B cell (primary cell): ENCODE data around the gene GMPPB. TPM values are rescaled to one million over a fixed set of nuclear protein-coding genes. Genes with fewer than 3 reads are reported as not detected.

Experiments used
- ATAC-seq: fragments of 200-7000 bp; cut with Tn5 transposase; one replicate; pipeline ENCODE4 v1.10.0; 2021; ENCODE audit warnings: low read depth, mild to moderate bottlenecking, moderate number of reproducible peaks, moderate library complexity
- CTCF ChIA-PET: fragments of 350-600 bp; sonication (Branson Sonifier 250); formaldehyde crosslinking; loops from one replicate; lab custom pipeline; 2021; ENCODE audit warnings: antibody characterized with exemption, inconsistent platforms; lab: Charles Lee
- POLR2A ChIA-PET: fragments of 350-600 bp; sonication (Branson Sonifier 250); formaldehyde crosslinking; loops from one replicate; lab custom pipeline; 2021; ENCODE audit warnings: antibody characterized with exemption; lab: Charles Lee
- DNase-seq: peaks from one replicate; pipeline ENCODE4 v3.0.0; 2013
- H2AFZ ChIP-seq: 2 replicates; pipeline ENCODE4 v1.6.1; 2012; ENCODE audit warnings: mild to moderate bottlenecking, low read depth, low read length; ENCODE audit not compliant: insufficient read depth, poor library complexity, severe bottlenecking
- H3K27ac ChIP-seq, 2 donors: 1 replicate in 1 of 2; 2 replicates in 1 of 2; pipeline ENCODE4 v1.5.1; 2012 to 2013; ENCODE audit warnings: low read length in 2 of 2, mild to moderate bottlenecking in 2 of 2, moderate library complexity in 1 of 2
- H3K27me3 ChIP-seq, 4 experiments: fragments of 200-600 bp in 1 of 4; sonication (generic) in 1 of 4; replicated peaks in 1 of 4; 1 replicate in 2 of 4; 2 replicates in 2 of 4; pipeline versions ENCODE4 v1.6.1 to v1.7.0; 2013 to 2016; ENCODE audit warnings: low read length in 3 of 4, mild to moderate bottlenecking in 2 of 4, mixed read lengths in 1 of 4, moderate library complexity in 1 of 4; ENCODE audit not compliant: insufficient read depth in 4 of 4, control insufficient read depth in 3 of 4; ENCODE audit errors: control extremely low read depth in 1 of 4
- H3K36me3 ChIP-seq, 2 experiments: replicated peaks in 1 of 2; 1 replicate in 1 of 2; 2 replicates in 1 of 2; pipeline versions ENCODE4 v1.6.1 to v1.7.1; 2013; ENCODE audit warnings: low read length in 1 of 2; ENCODE audit not compliant: insufficient read depth in 2 of 2, control insufficient read depth in 1 of 2; ENCODE audit errors: control extremely low read depth in 1 of 2, extremely low read depth in 1 of 2
- H3K4me1 ChIP-seq, 2 donors: fragments of 200-600 bp in 1 of 2; sonication (generic) in 1 of 2; 1 replicate in 1 of 2; 2 replicates in 1 of 2; pipeline versions ENCODE4 v1.5.1 to v1.6.1; 2013 to 2017; ENCODE audit warnings: low read length in 2 of 2; ENCODE audit not compliant: control insufficient read depth in 2 of 2, insufficient read depth in 2 of 2
- H3K4me2 ChIP-seq: replicated peaks from 2 replicates; pipeline ENCODE3; 2012; ENCODE audit warnings: mild to moderate bottlenecking, low read depth, low read length; ENCODE audit not compliant: poor library complexity, severe bottlenecking
- H3K4me3 ChIP-seq, 5 experiments: fragments of 200-600 bp in 1 of 5; sonication (generic) in 1 of 5; 1 replicate in 3 of 5; 2 replicates in 2 of 5; pipeline versions ENCODE4 v1.5.1 to v1.7.0; 2011 to 2016; ENCODE audit warnings: low read length in 4 of 5, mild to moderate bottlenecking in 4 of 5, low read depth in 2 of 5, control low read depth in 1 of 5, moderate library complexity in 1 of 5; ENCODE audit not compliant: insufficient read depth in 1 of 5; ENCODE audit errors: control extremely low read depth in 1 of 5, extremely low read depth in 1 of 5
- H3K79me2 ChIP-seq: fragments of 200-600 bp; sonication (generic); one replicate; pipeline ENCODE4 v1.6.0; 2016; ENCODE audit warnings: low read length; ENCODE audit not compliant: control insufficient read depth, insufficient read depth
- H3K9ac ChIP-seq: fragments of 200-600 bp; sonication (generic); 2 replicates; pipeline ENCODE4 v1.6.1; 2017; ENCODE audit warnings: mild to moderate bottlenecking, low read length, moderate library complexity
- H3K9me3 ChIP-seq, 3 donors: one replicate each; pipeline versions ENCODE4 v1.6.1 to v1.7.1; 2013; ENCODE audit warnings: low read length in 2 of 3; ENCODE audit not compliant: control insufficient read depth in 2 of 3, insufficient read depth in 1 of 3; ENCODE audit errors: control extremely low read depth in 1 of 3
- H4K20me1 ChIP-seq: 2 replicates; pipeline ENCODE4 v1.6.0; 2012; ENCODE audit warnings: mild to moderate bottlenecking, low read length; ENCODE audit not compliant: insufficient read depth, control insufficient read depth, poor library complexity, severe bottlenecking
- H3K27ac Mint-ChIP-seq: one replicate; pipeline ENCODE4 v1.8.0; 2021; ENCODE audit warnings: mixed read lengths
- H3K27me3 Mint-ChIP-seq: one replicate; pipeline ENCODE4 v1.8.0; 2021; ENCODE audit warnings: mixed read lengths
- H3K4me1 Mint-ChIP-seq: one replicate; pipeline ENCODE4 v1.8.0; 2021; ENCODE audit warnings: mixed read lengths
- H3K4me3 Mint-ChIP-seq: one replicate; pipeline ENCODE4 v1.8.0; 2021; ENCODE audit warnings: mixed read lengths
- H3K9me3 Mint-ChIP-seq: one replicate; pipeline ENCODE4 v1.8.0; 2022; ENCODE audit warnings: mixed read lengths; ENCODE audit not compliant: insufficient read depth
- CTCF ChIP-seq: fragments of 200-600 bp; IDR thresholded peaks from one replicate; pipeline ENCODE4 v1.8.0; 2022; ENCODE audit warnings: antibody characterized with exemption, mild to moderate bottlenecking
- EZH2 ChIP-seq: IDR thresholded peaks from 2 replicates; pipeline ENCODE4 v1.6.1; 2012; ENCODE audit warnings: borderline replicate concordance, low read depth, mild to moderate bottlenecking, moderate library complexity, low read length; ENCODE audit not compliant: insufficient read depth, poor library complexity, severe bottlenecking
- WGBS: methylation state at CpG from one replicate; pipeline ENCODE4 v1.1.5; 2013; ENCODE audit warnings: missing lambda C conversion rate; ENCODE audit not compliant: insufficient coverage; 5-methylcytosine and 5-hydroxymethylcytosine counted together
- intact Hi-C: fragments of 100-400 bp; cut with micrococcal nuclease; formaldehyde crosslinking; loops from one replicate; pipeline ENCODE4 v1.10.0; 2022
- polyA plus RNA-seq: library from polyadenylated mRNA; depleted of rRNA; stranded (reverse); fragments of >200 nt; gene quantifications from 2 replicates; pipeline ENCODE4 v1.2.3, GENCODE V29; 2012
- total RNA-seq, 2 donors: library from RNA; stranded (reverse); fragments of 120-200 nt in 1 of 2; gene quantifications; 1 replicate in 1 of 2; 2 replicates in 1 of 2; pipeline versions ENCODE4 v1.2.3 to v1.2.4, GENCODE V29; 2013 to 2022

GMPPB gene
- total and polyA plus RNA-seq, 2 donors (not counting 1 experiment from before 2014, with no cell fraction given) = 31.4 to 32.5 TPM

- WGBS = 96% methylated on average over 23 of the region's 26 CpGs
- Histone ChIP-seq H3K79me2 (peaks cover 4% of the 10 kb centered on the region), H3K27me3 (no peaks in the 10 kb centered on the region), H4K20me1 (no peaks in the 10 kb centered on the region), H3K36me3 (peaks cover 0 to 35% of the 10 kb centered on the region in 2 experiments), H3K9ac (peak overlapping the region; percentile 98), H3K4me3 (no peak overlapping the region), H3K27ac (peak overlapping the region; percentile 94 to 100), H3K4me2 (peak overlapping the region; percentile 97), H2AFZ (no peak overlapping the region), H3K9me3 (no peaks in the 10 kb centered on the region), H3K4me1 (peaks cover 32 to 59% of the 10 kb centered on the region in 2 donors)
- no peak for ATAC-seq
- Mint-ChIP-seq H3K27ac (peak overlapping the region; percentile 79), H3K4me3 (peak overlapping the region; percentile 96), H3K9me3 (no peaks in the 10 kb centered on the region), H3K27me3 (no peaks in the 10 kb centered on the region), H3K4me1 (peaks cover 61% of the 10 kb centered on the region)
- TF ChIP-seq EZH2 (no peak), CTCF (no peak)
- CTCF ChIA-PET = interaction anchor here (1.1 to 3.2 kb wide), 2 partner anchors 21 to 117 kb away, joined by 3 to 22 read pairs; no protein-coding TSS in a partner anchor
- peak; percentile 30 for DNase-seq
- POLR2A ChIA-PET = no interaction called here
- intact Hi-C loops = no loop called here
Observed at GRCh38 chr3:49721896-49722781, 1.6 kb downstream of the GMPPB start.

- no peak for TF ChIP-seq CTCF
- TF ChIP-seq EZH2 = no peak
- DNase-seq (no peak), ATAC-seq (no peak)
- CTCF ChIA-PET = interaction anchor here (1.1 to 3.2 kb wide), 2 partner anchors 20 to 117 kb away, joined by 3 to 22 read pairs; no protein-coding TSS in a partner anchor
- Histone ChIP-seq H3K27ac (no peak overlapping the region), H3K79me2 (peaks cover 4% of the 10 kb centered on the region), H4K20me1 (no peaks in the 10 kb centered on the region), H3K4me2 (no peak overlapping the region), H3K4me1 (peaks cover 27 to 54% of the 10 kb centered on the region in 2 donors), H3K9ac (no peak overlapping the region), H3K27me3 (no peaks in the 10 kb centered on the region), H3K36me3 (peaks cover 0 to 29% of the 10 kb centered on the region in 2 experiments), H3K9me3 (no peaks in the 10 kb centered on the region), H2AFZ (no peak overlapping the region), H3K4me3 (no peak overlapping the region)
- POLR2A ChIA-PET = interaction anchor here (3.0 kb wide), 1 partner anchor 82 kb away, joined by 9 read pairs; the partner anchor contains the start of gene INKA1
- H3K4me1 Mint-ChIP-seq = peaks cover 55% of the 10 kb centered on the region
- no peaks in the 10 kb centered on the region for H3K9me3 Mint-ChIP-seq
- 93% methylated on average over 9 of the region's 9 CpGs for WGBS
- H3K27me3 Mint-ChIP-seq = no peaks in the 10 kb centered on the region
- H3K27ac Mint-ChIP-seq = peak overlapping the region; percentile 81
- intact Hi-C loops = no loop called here
- H3K4me3 Mint-ChIP-seq = peak overlapping the region; percentile 96
Observed at GRCh38 chr3:49721596-49721895, 2.2 kb downstream of the GMPPB start.
